Adipocyte (in vitro differentiated cells): Measurements from ENCODE around the gene NFAT5.

Experiments
- DNase-seq: peaks from one replicate; pipeline ENCODE4 v3.0.0-alpha.2; 2015; ENCODE audit warnings: low read depth
- H3K27me3 ChIP-seq: replicated peaks from 2 replicates; pipeline ENCODE4 v1.7.0; 2013; ENCODE audit warnings: mild to moderate bottlenecking, low read length, moderate library complexity; ENCODE audit not compliant: control insufficient read depth, insufficient read depth
- H3K36me3 ChIP-seq: 2 replicates; pipeline ENCODE4 v1.7.0; 2013; ENCODE audit warnings: low read length, mild to moderate bottlenecking, moderate library complexity; ENCODE audit not compliant: control insufficient read depth, insufficient read depth, severe bottlenecking
- H3K4me1 ChIP-seq: 2 replicates; pipeline ENCODE4 v1.7.0; 2013; ENCODE audit warnings: mild to moderate bottlenecking, low read length, moderate library complexity; ENCODE audit not compliant: control insufficient read depth, insufficient read depth
- H3K4me3 ChIP-seq: 2 replicates; pipeline ENCODE4 v1.7.0; 2013; ENCODE audit warnings: mild to moderate bottlenecking, low read length, moderate library complexity
- H3K9ac ChIP-seq: 2 replicates; pipeline ENCODE4 v1.7.0; 2013; ENCODE audit warnings: mild to moderate bottlenecking, low read length, moderate library complexity
- H3K9me3 ChIP-seq: 2 replicates; pipeline ENCODE4 v1.7.0; 2013; ENCODE audit warnings: mild to moderate bottlenecking, low read length, moderate library complexity; ENCODE audit not compliant: control insufficient read depth

Gene NFAT5

DNA sequence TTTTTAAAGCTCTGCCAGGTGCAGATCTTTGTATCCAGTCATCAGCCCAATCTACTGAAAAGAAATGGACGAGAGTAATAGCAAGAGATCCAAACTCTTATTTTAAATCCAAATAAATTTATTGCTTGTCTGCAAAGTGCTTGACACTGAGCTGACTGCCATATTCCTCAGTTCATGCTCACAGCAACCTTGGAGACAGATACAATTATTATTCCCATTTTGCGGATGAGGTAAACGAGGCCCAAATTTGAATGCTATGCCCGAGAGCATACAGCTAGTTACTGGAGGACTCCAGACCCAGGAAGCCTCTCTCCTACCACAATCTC, 188.3 kb downstream of the NFAT5 start:
- Histone ChIP-seq H3K4me1 (peaks cover 8% of the 10 kb centered on the region), H3K9ac (peak overlapping the region; percentile 97), H3K9me3 (no peaks in the 10 kb centered on the region), H3K4me3 (peak overlapping the region; percentile 97), H3K36me3 (peaks cover 29% of the 10 kb centered on the region), H3K27me3 (no peaks in the 10 kb centered on the region)
- DNase-seq: no peak
